Sciatic nerve (tissue), 2 donors: Measurements from ENCODE around the gene PHF14. TPM values are rescaled to one million over a fixed set of nuclear protein-coding genes. Genes with fewer than 3 reads are reported as not detected.
"Not testable (repeated sequence)": the region's sequence is repeated elsewhere in the genome, so short reads cannot be mapped to it uniquely, and the experiment has no call there.

Source experiments
- ATAC-seq: fragments of 200-7000 bp; cut with Tn5 transposase; one replicate; pipeline ENCODE4 v1.9.1; 2020; ENCODE audit warnings: mild to moderate bottlenecking, moderate library complexity
- DNase-seq: peaks from one replicate; pipeline ENCODE4 v3.0.0-alpha.2; 2020; ENCODE audit warnings: low spot score
- intact Hi-C: fragments of 100-400 bp; cut with DNase I; formaldehyde crosslinking; loops from one replicate; pipeline ENCODE4 v1.14.2; 2022
- total RNA-seq: library from RNA; stranded (reverse); fragmentation: NEBNext Ultra II Directional; extraction: Animal tissue kit (Norgen Biotek cat#: 25700); gene quantifications from one replicate; pipeline ENCODE4 v1.2.1, GENCODE V29; 2021
- donor health status: DM: no; HTN: no; CAD: no.
- donor health status: DM: no; HTN: no; CAD: no.

The PHF14 gene
- 50.3 TPM for total RNA-seq

GRCh38 chr7:10973061-10973941, at the start of gene PHF14:
PHF14 (plus strand) TSS chr7:10973872; CDS start chr7:10974324, 452 bp downstream.
- ATAC-seq (peak; percentile 100), DNase-seq (peak; percentile 97)
- intact Hi-C loops, result no loop called here

- intact Hi-C loops, result no loop called here
- no peak for DNase-seq
- no peak for ATAC-seq
These were observed 49.3 kb upstream of the PHF14 start for GRCh38 chr7:10924370-10924769.

DNA sequence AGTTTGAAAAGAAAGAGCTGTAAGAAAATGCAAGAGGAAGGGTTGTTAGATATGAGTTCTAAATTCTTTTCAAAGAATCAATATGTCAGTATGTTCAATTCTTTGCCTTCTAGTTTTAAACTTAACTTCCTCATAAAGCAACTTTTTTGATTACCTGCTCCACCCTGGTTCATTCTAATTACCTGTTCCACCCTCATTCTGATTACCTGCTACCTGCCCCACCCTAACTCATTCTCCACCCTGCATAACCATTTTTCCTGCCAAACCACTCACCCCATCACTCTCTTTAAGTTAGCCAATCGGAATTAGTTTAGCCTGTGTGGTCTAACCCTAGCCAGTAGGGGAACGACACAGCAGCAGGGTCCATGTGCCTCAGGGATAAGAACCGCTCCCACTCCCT, 45.5 kb upstream of the PHF14 start:
- DNase-seq, intact Hi-C loops, ATAC-seq: not testable (repeated sequence)

DNA sequence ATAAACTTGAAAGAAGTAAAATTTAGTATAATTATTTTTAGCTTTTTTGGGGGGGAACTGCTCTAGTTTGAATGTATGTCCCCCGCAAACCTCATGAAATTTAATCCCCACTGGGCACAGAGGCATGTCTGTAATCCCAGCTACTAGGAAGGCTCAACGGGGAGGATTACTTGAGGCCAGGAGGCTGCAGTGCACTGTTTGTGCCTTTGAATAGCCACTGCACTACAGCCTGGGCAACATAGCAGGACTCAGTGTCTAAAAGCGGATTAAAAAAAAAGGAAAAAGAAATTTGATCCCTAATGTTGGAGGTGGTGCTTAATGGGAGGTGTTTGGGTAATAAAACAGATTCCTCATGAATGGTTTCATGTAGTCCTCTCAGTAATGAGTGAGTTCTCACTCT, 43.1 kb upstream of the PHF14 start:
- no peak for DNase-seq
- intact Hi-C loops, result no loop called here
- no peak for ATAC-seq

- intact Hi-C loops, result no loop called here
- no peak for ATAC-seq
- DNase-seq, result no peak
These were observed 42.5 kb upstream of the PHF14 start for GRCh38 chr7:10931161-10931560.

DNA sequence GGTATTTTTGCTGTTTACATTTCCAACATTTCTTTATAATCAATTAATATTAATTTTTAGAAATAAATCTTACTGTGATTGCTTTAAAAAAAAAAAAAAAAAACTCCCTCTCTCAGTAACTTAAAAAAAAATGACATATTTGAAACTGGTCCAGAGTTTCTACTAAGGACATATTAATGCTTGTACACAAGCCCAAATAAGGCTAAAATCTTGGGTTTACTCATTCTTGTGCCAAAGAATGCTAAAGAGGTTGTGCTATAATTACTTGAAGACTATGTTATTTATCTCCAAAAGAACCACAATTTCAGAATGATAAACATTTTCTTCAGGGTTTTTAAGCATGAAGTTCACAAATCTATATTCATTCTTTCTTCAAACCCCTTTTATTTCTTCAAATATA, 39.4 kb upstream of the PHF14 start:
- DNase-seq (no peak), ATAC-seq (no peak)
- intact Hi-C loops, result no loop called here

GRCh38 chr7:10939237-10939910, 34.3 kb upstream of the PHF14 start:
- DNase-seq (no peak), ATAC-seq (peak; percentile 35)
- intact Hi-C loops, result no loop called here

- peak; percentile 99 for ATAC-seq
- DNase-seq, result peak; percentile 89
- intact Hi-C loops, result no loop called here
These were observed 33.6 kb upstream of the PHF14 start for GRCh38 chr7:10939911-10940703.

DNA sequence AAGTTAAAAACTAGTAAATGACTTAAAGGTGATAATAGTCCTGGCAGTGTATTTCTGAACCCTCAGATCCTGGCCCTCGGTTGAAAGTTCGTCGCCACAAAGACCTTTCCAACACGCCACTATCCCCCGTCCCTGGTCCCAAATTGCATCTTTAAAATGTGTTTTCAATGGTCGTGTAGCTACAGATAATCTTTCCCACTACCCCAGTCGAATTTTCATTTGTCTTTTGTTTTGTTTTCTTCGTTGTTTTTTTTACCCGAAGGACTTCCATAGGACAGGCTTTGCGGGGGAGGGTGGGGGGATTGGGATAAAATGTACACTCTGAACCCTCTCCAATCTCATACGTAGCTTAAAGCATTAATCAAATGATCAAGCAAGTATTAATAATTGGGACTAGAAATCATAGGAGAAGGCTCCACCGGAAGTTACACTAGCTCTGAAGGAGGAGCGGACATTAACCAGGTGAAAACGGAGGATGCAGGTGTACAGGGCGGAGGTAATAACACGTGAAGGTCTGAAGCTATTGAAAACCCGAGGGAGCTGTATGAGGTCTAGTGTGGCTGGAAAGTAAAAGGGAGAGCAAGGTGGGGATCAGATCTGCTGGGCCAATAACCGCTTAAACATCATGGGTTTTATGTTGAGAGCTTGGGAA, 32.8 kb upstream of the PHF14 start:
- no peak for ATAC-seq
- intact Hi-C loops, result no loop called here
- DNase-seq, result no peak

- intact Hi-C loops, result no loop called here
- ATAC-seq (no peak), DNase-seq (no peak)
These were observed 23.2 kb upstream of the PHF14 start for GRCh38 chr7:10950494-10950893.

DNA sequence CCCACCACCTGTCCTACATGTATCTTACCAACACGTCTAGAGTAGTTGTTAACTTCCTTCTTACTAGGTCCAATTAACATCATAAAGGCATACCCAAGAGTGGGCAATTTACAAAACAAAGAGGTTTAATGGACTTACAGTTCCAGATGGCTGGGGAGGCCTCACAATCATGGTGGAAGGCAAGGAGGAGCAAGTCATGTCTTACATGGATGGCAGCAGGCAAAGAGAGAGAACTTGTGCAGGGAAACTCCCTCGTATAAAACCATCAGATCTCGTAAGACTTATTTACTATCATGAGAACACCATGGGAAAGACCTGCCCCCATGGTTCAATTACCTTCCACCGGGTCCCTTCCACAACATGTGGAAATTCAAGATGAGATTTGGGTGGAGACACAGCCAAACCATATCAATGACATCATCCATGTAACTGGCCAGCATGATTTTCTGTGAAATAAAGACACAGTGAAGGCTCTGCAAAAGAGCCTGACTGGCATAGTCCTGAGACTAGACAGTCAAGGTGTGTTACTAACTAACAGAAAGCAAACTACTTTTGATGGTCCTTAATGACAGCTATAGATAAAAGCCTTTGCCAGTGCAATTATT, 22.6 kb upstream of the PHF14 start:
- intact Hi-C loops, ATAC-seq, DNase-seq: not testable (repeated sequence)

- DNase-seq, result no peak
- no peak for ATAC-seq
- intact Hi-C loops, result no loop called here
These were observed 21.1 kb upstream of the PHF14 start for GRCh38 chr7:10952588-10952987.

DNA sequence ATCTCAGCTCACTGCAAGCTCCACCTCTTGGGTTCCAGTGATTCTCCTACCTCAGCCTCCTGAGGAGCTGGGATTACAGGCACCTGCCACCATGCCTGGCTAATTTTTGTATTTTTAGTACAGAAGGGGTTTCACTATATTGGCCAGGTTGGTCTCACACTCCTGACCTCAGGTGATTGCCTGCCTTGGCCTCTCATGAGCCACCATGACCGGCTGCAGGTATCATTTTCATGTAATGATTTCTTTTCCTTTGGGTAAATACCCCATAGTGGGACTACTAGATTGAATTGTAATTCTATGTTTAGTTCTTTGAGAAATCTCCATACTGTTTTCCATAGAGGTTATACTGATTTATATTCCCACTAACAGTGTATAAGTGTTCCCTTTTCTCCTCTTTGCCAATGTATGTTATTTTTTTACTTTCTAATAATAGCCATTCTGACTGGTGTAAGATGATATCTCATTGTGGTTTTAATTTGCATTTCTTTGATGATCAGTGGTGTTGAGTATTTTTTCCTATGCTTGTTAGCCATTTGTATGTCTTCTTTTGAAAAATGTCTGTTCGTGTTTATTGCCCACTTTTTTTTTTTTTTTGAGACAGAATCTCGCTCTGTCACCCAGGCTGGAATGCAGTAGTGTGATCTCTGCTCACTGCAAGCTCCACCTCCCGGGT, 20.5 kb upstream of the PHF14 start:
- DNase-seq, ATAC-seq, intact Hi-C loops: not testable (repeated sequence)

DNA sequence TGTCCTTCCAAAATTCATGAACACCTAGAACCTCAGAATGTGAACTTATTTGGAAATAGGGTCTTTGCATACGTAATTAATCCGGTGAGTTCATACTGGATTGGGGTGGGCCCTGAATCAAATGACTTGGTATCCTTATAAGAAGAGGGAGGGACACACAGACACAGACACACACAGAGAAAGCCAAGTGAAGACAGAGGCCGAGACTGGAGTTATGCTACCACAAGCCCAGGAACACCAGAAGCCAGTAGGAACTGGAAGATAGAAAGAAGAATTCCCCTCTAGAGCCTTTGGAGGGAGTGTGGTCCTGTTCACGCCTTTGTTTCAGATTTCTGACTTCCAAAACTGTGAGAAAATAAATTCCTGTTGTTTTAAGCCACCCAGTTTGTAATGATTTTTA, 17.1 kb upstream of the PHF14 start:
- ATAC-seq, result no peak
- intact Hi-C loops, result no loop called here
- DNase-seq, result no peak

GRCh38 chr7:10960242-10960641, 13.4 kb upstream of the PHF14 start:
- intact Hi-C loops, ATAC-seq, DNase-seq: not testable (repeated sequence)

- DNase-seq, intact Hi-C loops, ATAC-seq: not testable (repeated sequence)
These were observed 8.7 kb upstream of the PHF14 start for GRCh38 chr7:10965016-10965415.

- ATAC-seq (no peak), DNase-seq (no peak)
- intact Hi-C loops, result no loop called here
These were observed 1.5 kb upstream of the PHF14 start for GRCh38 chr7:10972174-10972573.
